ENCODE data around the gene POLE. TPM values are rescaled to one million over a fixed set of nuclear protein-coding genes. Genes with fewer than 3 reads are reported as not detected.

Gene POLE
- total RNA-seq, 1 experiment from 2014 or later: 167 TPM

DNA sequence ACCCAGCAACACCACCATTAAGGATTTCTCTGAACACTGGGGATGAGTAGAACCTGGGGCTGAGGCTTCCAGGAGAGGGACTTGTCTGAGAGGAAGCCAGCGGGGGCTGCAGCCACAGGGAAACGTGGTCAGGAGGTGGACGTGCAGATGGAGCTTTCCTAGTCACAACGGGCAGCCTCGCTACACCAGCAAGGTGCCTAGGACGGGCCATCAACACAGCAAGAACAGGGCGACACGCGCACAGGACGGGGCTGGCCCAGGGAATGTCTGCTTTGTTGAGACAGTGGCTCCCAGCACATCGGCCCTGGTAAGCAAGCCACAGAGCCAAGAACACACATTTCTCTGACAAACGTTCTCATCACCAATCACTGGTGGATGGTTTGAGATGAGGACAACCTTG lies 49.2 kb upstream of the POLE start:
- intact Hi-C loops (cut with micrococcal nuclease; ENCODE audit: unreplicated experiment): no loop called here
- no peaks in the 10 kb centered on the region for H3K27me3 ChIP-seq (replicated peaks; ENCODE audit: control insufficient read depth, insufficient read depth, low read length)
- Mint-ChIP-seq H3K36me3 (ENCODE audit: insufficient read depth, unreplicated experiment) (peaks cover 95% of the 10 kb centered on the region), H3K9me3 (ENCODE audit: unreplicated experiment) (peaks cover 8% of the 10 kb centered on the region), H3K27ac (ENCODE audit: unreplicated experiment) (no peak overlapping the region), H3K4me1 (ENCODE audit: low read depth, unreplicated experiment) (no peaks in the 10 kb centered on the region), H3K27me3 (ENCODE audit: insufficient read depth, unreplicated experiment) (no peaks in the 10 kb centered on the region), H3K4me3 (ENCODE audit: unreplicated experiment) (no peak overlapping the region)
- BruUV-seq (replicated peaks): no TSS peak
- DNase-seq: no peak
- H3K4me3 ChIP-seq (ENCODE audit: low read depth, low read length): no peak overlapping the region
- peaks cover 6% of the 10 kb centered on the region for H3K36me3 ChIP-seq (ENCODE audit: control insufficient read depth, insufficient read depth, low read length)
- TF ChIP-seq, protein P1, sequence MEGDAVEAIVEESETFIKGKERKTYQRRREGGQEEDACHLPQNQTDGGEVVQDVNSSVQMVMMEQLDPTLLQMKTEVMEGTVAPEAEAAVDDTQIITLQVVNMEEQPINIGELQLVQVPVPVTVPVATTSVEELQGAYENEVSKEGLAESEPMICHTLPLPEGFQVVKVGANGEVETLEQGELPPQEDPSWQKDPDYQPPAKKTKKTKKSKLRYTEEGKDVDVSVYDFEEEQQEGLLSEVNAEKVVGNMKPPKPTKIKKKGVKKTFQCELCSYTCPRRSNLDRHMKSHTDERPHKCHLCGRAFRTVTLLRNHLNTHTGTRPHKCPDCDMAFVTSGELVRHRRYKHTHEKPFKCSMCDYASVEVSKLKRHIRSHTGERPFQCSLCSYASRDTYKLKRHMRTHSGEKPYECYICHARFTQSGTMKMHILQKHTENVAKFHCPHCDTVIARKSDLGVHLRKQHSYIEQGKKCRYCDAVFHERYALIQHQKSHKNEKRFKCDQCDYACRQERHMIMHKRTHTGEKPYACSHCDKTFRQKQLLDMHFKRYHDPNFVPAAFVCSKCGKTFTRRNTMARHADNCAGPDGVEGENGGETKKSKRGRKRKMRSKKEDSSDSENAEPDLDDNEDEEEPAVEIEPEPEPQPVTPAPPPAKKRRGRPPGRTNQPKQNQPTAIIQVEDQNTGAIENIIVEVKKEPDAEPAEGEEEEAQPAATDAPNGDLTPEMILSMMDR (IDR thresholded peaks at IDR 0.05; ENCODE audit: insufficient read depth in 1 of 2, low read depth in 1 of 2, low read length in 1 of 2, severe bottlenecking in 1 of 2, unreplicated experiment in 1 of 2): no peak
- H3K4me1 ChIP-seq: no peaks in the 10 kb centered on the region
- POLR2A ChIA-PET: no interaction called here
- CTCF ChIA-PET: no interaction called here
- H3K9me3 ChIP-seq: no peaks in the 10 kb centered on the region; the same call in 1 of the 2 replicates

DNA sequence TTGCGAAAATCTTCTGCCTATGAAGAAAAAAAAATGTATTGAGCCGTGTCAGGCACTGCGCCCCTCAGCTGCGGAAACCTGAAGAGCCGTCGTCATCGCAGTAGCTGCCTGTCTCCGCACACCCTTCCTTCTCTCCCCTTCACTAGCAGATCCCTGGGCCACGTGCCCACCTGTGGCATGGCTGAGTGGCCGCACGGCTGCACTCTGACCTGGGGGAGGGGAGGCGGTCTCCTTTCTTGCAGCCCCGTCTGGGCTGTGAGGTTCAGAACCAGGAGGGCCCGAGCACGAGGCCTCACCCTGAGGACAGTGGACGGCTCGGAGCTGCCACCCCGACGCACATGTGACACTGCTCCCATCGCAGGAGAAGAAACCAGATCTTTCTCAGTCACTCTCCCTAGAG lies 48.4 kb upstream of the POLE start:
- Histone ChIP-seq H3K4me1 (no peaks in the 10 kb centered on the region), H3K36me3 (ENCODE audit: control insufficient read depth, insufficient read depth, low read length) (peaks cover 6% of the 10 kb centered on the region), H3K9me3 (no peaks in the 10 kb centered on the region; the same call in none of the 2 replicates), H3K4me3 (ENCODE audit: low read depth, low read length) (no peak overlapping the region), H3K27me3 (replicated peaks; ENCODE audit: control insufficient read depth, insufficient read depth, low read length) (no peaks in the 10 kb centered on the region)
- intact Hi-C loops (cut with micrococcal nuclease; ENCODE audit: unreplicated experiment): no loop called here
- Mint-ChIP-seq H3K4me3 (ENCODE audit: unreplicated experiment) (no peak overlapping the region), H3K36me3 (ENCODE audit: insufficient read depth, unreplicated experiment) (peaks cover 94% of the 10 kb centered on the region), H3K9me3 (ENCODE audit: unreplicated experiment) (peaks cover 10% of the 10 kb centered on the region), H3K4me1 (ENCODE audit: low read depth, unreplicated experiment) (no peaks in the 10 kb centered on the region), H3K27ac (ENCODE audit: unreplicated experiment) (no peak overlapping the region), H3K27me3 (ENCODE audit: insufficient read depth, unreplicated experiment) (no peaks in the 10 kb centered on the region)
- TF ChIP-seq, protein P1 (IDR thresholded peaks at IDR 0.05; ENCODE audit: insufficient read depth in 1 of 2, low read depth in 1 of 2, low read length in 1 of 2, severe bottlenecking in 1 of 2, unreplicated experiment in 1 of 2): no peak
- no TSS peak for BruUV-seq (replicated peaks)
- ChIA-PET CTCF (no interaction called here), POLR2A (no interaction called here)
- DNase-seq: no peak

DNA sequence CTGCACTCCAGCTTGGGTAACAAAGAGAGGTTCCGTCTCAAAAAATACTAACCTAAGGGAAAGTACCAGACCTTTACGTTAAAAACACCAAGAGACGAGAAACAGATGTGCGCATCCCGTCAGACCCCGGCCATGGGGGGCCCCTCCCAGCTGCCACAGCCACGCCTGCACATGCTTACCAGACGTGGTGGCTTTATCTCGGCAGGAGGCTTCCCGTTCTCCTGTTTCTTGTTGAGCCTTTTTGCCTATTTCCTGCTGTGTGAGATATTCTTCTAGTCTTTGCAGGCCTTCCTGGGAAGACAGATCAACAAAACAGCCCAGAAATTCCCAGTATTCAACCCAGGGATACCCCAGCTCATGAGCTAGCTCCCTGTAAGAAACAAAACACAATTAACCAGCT lies 47.1 kb upstream of the POLE start:
- no TSS peak for BruUV-seq (replicated peaks)
- intact Hi-C loops (cut with micrococcal nuclease; ENCODE audit: unreplicated experiment): no loop called here
- Mint-ChIP-seq H3K27me3 (ENCODE audit: insufficient read depth, unreplicated experiment) (no peaks in the 10 kb centered on the region), H3K27ac (ENCODE audit: unreplicated experiment) (no peak overlapping the region), H3K9me3 (ENCODE audit: unreplicated experiment) (peaks cover 10% of the 10 kb centered on the region), H3K4me3 (ENCODE audit: unreplicated experiment) (no peak overlapping the region), H3K36me3 (ENCODE audit: insufficient read depth, unreplicated experiment) (peaks cover 93% of the 10 kb centered on the region), H3K4me1 (ENCODE audit: low read depth, unreplicated experiment) (no peaks in the 10 kb centered on the region)
- Histone ChIP-seq H3K36me3 (ENCODE audit: control insufficient read depth, insufficient read depth, low read length) (peaks cover 3% of the 10 kb centered on the region), H3K4me3 (ENCODE audit: low read depth, low read length) (no peak overlapping the region), H3K27me3 (replicated peaks; ENCODE audit: control insufficient read depth, insufficient read depth, low read length) (no peaks in the 10 kb centered on the region), H3K9me3 (peaks cover 5% of the 10 kb centered on the region), H3K4me1 (no peaks in the 10 kb centered on the region)
- TF ChIP-seq, protein P1 (IDR thresholded peaks at IDR 0.05; ENCODE audit: insufficient read depth in 1 of 2, low read depth in 1 of 2, low read length in 1 of 2, severe bottlenecking in 1 of 2, unreplicated experiment in 1 of 2): no peak
- POLR2A ChIA-PET: no interaction called here
- no peak for DNase-seq
- CTCF ChIA-PET: no interaction called here

All from Caco-2 (cell line).